ENCODE measurements around the gene NRN1L. TPM values are rescaled to one million over a fixed set of nuclear protein-coding genes. Genes with fewer than 3 reads are reported as not detected.

NRN1L gene
- total RNA-seq, 2 donors from 2014 or later, result 1.2 TPM; not detected in 1

GRCh38 chr16:67869653-67870052 lies 15.0 kb upstream of the NRN1L start:
- H3K27me3 Mint-ChIP-seq, result no peaks in the 10 kb centered on the region
- no peak for ATAC-seq
- peaks cover 18 to 21% of the 10 kb centered on the region in 2 donors for H3K4me1 Mint-ChIP-seq (ENCODE audit: low read depth in 2 of 2)
- peaks cover 10% of the 10 kb centered on the region for H3K36me3 Mint-ChIP-seq
- no peak overlapping the region for H3K4me3 Mint-ChIP-seq
- H3K9me3 Mint-ChIP-seq, result no peaks in the 10 kb centered on the region
- no peak for DNase-seq (ENCODE audit: low spot score)
- H3K27ac Mint-ChIP-seq, result no peak overlapping the region

- peaks cover 32% of the 10 kb centered on the region in 2 donors for H3K4me1 Mint-ChIP-seq (ENCODE audit: low read depth in 2 of 2)
- ATAC-seq, result no peak
- no peak for DNase-seq (ENCODE audit: low spot score)
- H3K4me3 Mint-ChIP-seq, result no peak overlapping the region
- no peaks in the 10 kb centered on the region for H3K9me3 Mint-ChIP-seq
- H3K27ac Mint-ChIP-seq, result peak overlapping the region in 1 of 2 donors; percentile 93
- H3K27me3 Mint-ChIP-seq, result no peaks in the 10 kb centered on the region
- peaks cover 10% of the 10 kb centered on the region for H3K36me3 Mint-ChIP-seq
These were observed 13.4 kb upstream of the NRN1L start for GRCh38 chr16:67871256-67871655.

GRCh38 chr16:67872131-67872630 lies 12.5 kb upstream of the NRN1L start:
- Mint-ChIP-seq H3K36me3 (peaks cover 10% of the 10 kb centered on the region), H3K27me3 (no peaks in the 10 kb centered on the region), H3K4me3 (peak overlapping the region; percentile 98), H3K27ac (peak overlapping the region; percentile 83 to 93), H3K4me1 (ENCODE audit: low read depth in 2 of 2) (peaks cover 32% of the 10 kb centered on the region in 2 donors), H3K9me3 (no peaks in the 10 kb centered on the region)
- ATAC-seq, result no peak
- DNase-seq (ENCODE audit: low spot score), result no peak

- Mint-ChIP-seq H3K36me3 (peaks cover 10% of the 10 kb centered on the region), H3K27me3 (no peaks in the 10 kb centered on the region), H3K9me3 (no peaks in the 10 kb centered on the region), H3K4me3 (peak within 1 kb of the TSS; percentile 98), H3K27ac (peak within 1 kb of the TSS; percentile 83 to 93), H3K4me1 (ENCODE audit: low read depth in 2 of 2) (peaks cover 32 to 33% of the 10 kb centered on the region in 2 donors)
- peak; percentile 95 to 98 for ATAC-seq
- DNase-seq (ENCODE audit: low spot score), result peak; percentile 97
These were observed 11.9 kb upstream of the NRN1L start, which contains the start of gene EDC4 for GRCh38 chr16:67872631-67873434. EDC4 (plus strand) TSS chr16:67873052; CDS start chr16:67873262, 210 bp downstream.

GRCh38 chr16:67873435-67874370 lies 11.0 kb upstream of the NRN1L start:
- H3K27me3 Mint-ChIP-seq, result no peaks in the 10 kb centered on the region
- DNase-seq (ENCODE audit: low spot score), result no peak
- H3K27ac Mint-ChIP-seq, result peak overlapping the region; percentile 83 to 93
- H3K4me1 Mint-ChIP-seq (ENCODE audit: low read depth in 2 of 2), result peaks cover 32 to 34% of the 10 kb centered on the region in 2 donors
- peaks cover 10% of the 10 kb centered on the region for H3K36me3 Mint-ChIP-seq
- H3K4me3 Mint-ChIP-seq, result peak overlapping the region; percentile 98
- peak in 1 of 2 donors; percentile 31 for ATAC-seq
- no peaks in the 10 kb centered on the region for H3K9me3 Mint-ChIP-seq

- Mint-ChIP-seq H3K27me3 (no peaks in the 10 kb centered on the region), H3K36me3 (peaks cover 10% of the 10 kb centered on the region), H3K4me3 (peak overlapping the region; percentile 98), H3K4me1 (ENCODE audit: low read depth in 2 of 2) (peaks cover 32 to 34% of the 10 kb centered on the region in 2 donors), H3K9me3 (no peaks in the 10 kb centered on the region), H3K27ac (peak overlapping the region; percentile 83 to 93)
- ATAC-seq, result no peak
- no peak for DNase-seq (ENCODE audit: low spot score)
These were observed 10.3 kb upstream of the NRN1L start for GRCh38 chr16:67874372-67874771.

GRCh38 chr16:67877064-67877463 lies 7.6 kb upstream of the NRN1L start:
- DNase-seq (ENCODE audit: low spot score), result no peak
- Mint-ChIP-seq H3K9me3 (no peaks in the 10 kb centered on the region), H3K27me3 (no peaks in the 10 kb centered on the region), H3K27ac (no peak overlapping the region), H3K4me1 (ENCODE audit: low read depth in 2 of 2) (peaks cover 32 to 36% of the 10 kb centered on the region in 2 donors), H3K4me3 (no peak overlapping the region), H3K36me3 (peaks cover 6% of the 10 kb centered on the region)
- ATAC-seq, result no peak

GRCh38 chr16:67878232-67878631 lies 6.5 kb upstream of the NRN1L start:
- no peaks in the 10 kb centered on the region for H3K27me3 Mint-ChIP-seq
- peaks cover 27 to 31% of the 10 kb centered on the region in 2 donors for H3K4me1 Mint-ChIP-seq (ENCODE audit: low read depth in 2 of 2)
- H3K4me3 Mint-ChIP-seq, result no peak overlapping the region
- H3K9me3 Mint-ChIP-seq, result no peaks in the 10 kb centered on the region
- H3K36me3 Mint-ChIP-seq, result peaks cover 6% of the 10 kb centered on the region
- H3K27ac Mint-ChIP-seq, result no peak overlapping the region
- DNase-seq (ENCODE audit: low spot score) (no peak), ATAC-seq (no peak)

GRCh38 chr16:67878846-67879245 lies 5.8 kb upstream of the NRN1L start:
- H3K36me3 Mint-ChIP-seq, result peaks cover 2% of the 10 kb centered on the region
- peaks cover 23 to 30% of the 10 kb centered on the region in 2 donors for H3K4me1 Mint-ChIP-seq (ENCODE audit: low read depth in 2 of 2)

GRCh38 chr16:67879462-67879861 lies 5.2 kb upstream of the NRN1L start:
- H3K9me3 Mint-ChIP-seq, result no peaks in the 10 kb centered on the region
- H3K27ac Mint-ChIP-seq, result no peak overlapping the region
- DNase-seq (ENCODE audit: low spot score) (no peak), ATAC-seq (no peak)
- H3K36me3 Mint-ChIP-seq, result no peaks in the 10 kb centered on the region
- no peak overlapping the region for H3K4me3 Mint-ChIP-seq
- peaks cover 16 to 23% of the 10 kb centered on the region in 2 donors for H3K4me1 Mint-ChIP-seq (ENCODE audit: low read depth in 2 of 2)
- no peaks in the 10 kb centered on the region for H3K27me3 Mint-ChIP-seq

More at GRCh38 chr16:67878846-67879245, 5.8 kb upstream of the NRN1L start:
- H3K4me3 Mint-ChIP-seq, result no peak overlapping the region
- H3K27ac Mint-ChIP-seq, result no peak overlapping the region
- H3K27me3 Mint-ChIP-seq, result no peaks in the 10 kb centered on the region
- ATAC-seq (no peak), DNase-seq (ENCODE audit: low spot score) (no peak)
- no peaks in the 10 kb centered on the region for H3K9me3 Mint-ChIP-seq

GRCh38 chr16:67879936-67880335 lies 4.7 kb upstream of the NRN1L start:
- DNase-seq (ENCODE audit: low spot score), result no peak

GRCh38 chr16:67880584-67880983 lies 4.1 kb upstream of the NRN1L start:
- Mint-ChIP-seq H3K4me3 (no peak overlapping the region), H3K27ac (no peak overlapping the region), H3K27me3 (no peaks in the 10 kb centered on the region), H3K36me3 (no peaks in the 10 kb centered on the region), H3K4me1 (ENCODE audit: low read depth in 2 of 2) (peaks cover 5 to 14% of the 10 kb centered on the region in 2 donors), H3K9me3 (no peaks in the 10 kb centered on the region)
- DNase-seq (ENCODE audit: low spot score), result no peak
- ATAC-seq, result no peak

More at GRCh38 chr16:67879936-67880335, 4.7 kb upstream of the NRN1L start:
- Mint-ChIP-seq H3K36me3 (no peaks in the 10 kb centered on the region), H3K27ac (no peak overlapping the region), H3K4me1 (ENCODE audit: low read depth in 2 of 2) (peaks cover 12 to 20% of the 10 kb centered on the region in 2 donors), H3K9me3 (no peaks in the 10 kb centered on the region), H3K4me3 (no peak overlapping the region), H3K27me3 (no peaks in the 10 kb centered on the region)
- no peak for ATAC-seq

- Mint-ChIP-seq H3K4me1 (ENCODE audit: low read depth in 2 of 2) (peaks cover 0 to 9% of the 10 kb centered on the region in 2 donors), H3K27ac (no peak overlapping the region)
These were observed 3.0 kb upstream of the NRN1L start for GRCh38 chr16:67881621-67882161.

More at GRCh38 chr16:67881621-67882161, 3.0 kb upstream of the NRN1L start:
- no peak for ATAC-seq
- no peak for DNase-seq (ENCODE audit: low spot score)
- Mint-ChIP-seq H3K27me3 (no peaks in the 10 kb centered on the region), H3K9me3 (no peaks in the 10 kb centered on the region), H3K4me3 (no peak overlapping the region), H3K36me3 (no peaks in the 10 kb centered on the region)
